HEK293 (cell line): ENCODE results near the gene NTN5.

Experiments used
- CTCF ChIA-PET: fragments of 350-600 bp; formaldehyde crosslinking; extraction: SDS; loops from one replicate; lab custom pipeline; 2021; ENCODE audit warnings: antibody characterized with exemption; lab: Yijun Ruan, JAX
- POLR2A ChIA-PET: fragments of 300-600 bp; formaldehyde crosslinking; extraction: SDS; loops from one replicate; lab custom pipeline; 2020; ENCODE audit warnings: antibody characterized with exemption, inconsistent platforms; lab: Yijun Ruan, JAX
- H3K27ac ChIP-seq: fragments of 200-500 bp; sonication (Bioruptor generic); 2 replicates; pipeline ENCODE4 v1.5.1; 2014; ENCODE audit warnings: low read depth, low read length, control low read depth, inconsistent platforms; ENCODE audit errors: extremely low read depth
- H3K36me3 ChIP-seq, 2 experiments: fragments of 200-500 bp in 1 of 2; sonication (Bioruptor generic) in 1 of 2; 1 replicate in 1 of 2; 2 replicates in 1 of 2; pipeline ENCODE4 v1.5.1; 2014 to 2017; ENCODE audit warnings: inconsistent platforms in 2 of 2, low read length in 2 of 2; ENCODE audit not compliant: control insufficient read depth in 2 of 2, insufficient read depth in 1 of 2
- H3K4me1 ChIP-seq: fragments of 200-500 bp; sonication (Bioruptor generic); 2 replicates; pipeline ENCODE4 v1.5.1; 2014; ENCODE audit warnings: mild to moderate bottlenecking, low read length, inconsistent platforms; ENCODE audit not compliant: control insufficient read depth, insufficient read depth
- H3K4me3 ChIP-seq: 2 replicates; pipeline ENCODE4 v1.5.1; 2011; ENCODE audit warnings: low read depth, mild to moderate bottlenecking, control low read depth, low read length, moderate library complexity
- H3K9me3 ChIP-seq: fragments of 200-500 bp; sonication (Bioruptor generic); 2 replicates; pipeline ENCODE4 v1.5.1; 2014; ENCODE audit warnings: low read depth, low read length, inconsistent platforms; ENCODE audit not compliant: control insufficient read depth, insufficient read depth
- GLIS2 ChIP-seq: fragments of 450-650 bp; formaldehyde crosslinking; IDR thresholded peaks from 2 replicates; pipeline ENCODE4 v1.5.1; 2016; ENCODE audit warnings: missing biosample characterization, missing genetic modification characterization
- HOXC10 ChIP-seq: sonication (generic); formaldehyde crosslinking; IDR thresholded peaks from 2 replicates; pipeline ENCODE4 v1.8.1; 2023; ENCODE audit warnings: mild to moderate bottlenecking, missing genetic modification reagents
- PRDM1 ChIP-seq: fragments of 450-650 bp; formaldehyde crosslinking; IDR thresholded peaks from 2 replicates; pipeline ENCODE4; 2016; ENCODE audit warnings: missing biosample characterization, missing genetic modification characterization
- SP7 ChIP-seq: fragments of 450-650 bp; formaldehyde crosslinking; IDR thresholded peaks from 2 replicates; pipeline ENCODE4 v1.5.1; 2016; ENCODE audit warnings: missing biosample characterization, missing genetic modification characterization
- YY2 ChIP-seq: fragments of 450-650 bp; formaldehyde crosslinking; IDR thresholded peaks from 2 replicates; pipeline ENCODE4 v1.5.1; 2016; ENCODE audit warnings: missing biosample characterization, missing genetic modification characterization
- ZBTB10 ChIP-seq: fragments of 450-650 bp; formaldehyde crosslinking; IDR thresholded peaks from 2 replicates; pipeline ENCODE4 v1.5.1; 2016; ENCODE audit warnings: missing biosample characterization, missing genetic modification characterization
- ZBTB20 ChIP-seq: fragments of 450-650 bp; formaldehyde crosslinking; IDR thresholded peaks from 2 replicates; pipeline ENCODE4 v1.5.1; 2016; ENCODE audit warnings: missing biosample characterization, missing genetic modification characterization
- ZFHX2 ChIP-seq: fragments of 450-650 bp; formaldehyde crosslinking; conservative IDR thresholded peaks from 2 replicates; pipeline ENCODE4 v1.5.1; 2016; ENCODE audit warnings: missing biosample characterization, missing genetic modification characterization
- ZFP37 ChIP-seq: fragments of 450-650 bp; formaldehyde crosslinking; IDR thresholded peaks from 2 replicates; pipeline ENCODE4 v1.5.1; 2016; ENCODE audit warnings: missing biosample characterization, missing genetic modification characterization
- ZFP41 ChIP-seq: fragments of 450-650 bp; formaldehyde crosslinking; IDR thresholded peaks from 2 replicates; pipeline ENCODE4 v1.5.1; 2016; ENCODE audit warnings: missing biosample characterization, missing genetic modification characterization, borderline replicate concordance
- ZFP69B ChIP-seq: fragments of 450-650 bp; formaldehyde crosslinking; IDR thresholded peaks from 2 replicates; pipeline ENCODE4 v1.5.1; 2016; ENCODE audit warnings: missing biosample characterization, missing genetic modification characterization
- ZNF174 ChIP-seq: fragments of 450-650 bp; formaldehyde crosslinking; IDR thresholded peaks from 2 replicates; pipeline ENCODE4 v1.5.0; 2017; ENCODE audit warnings: missing biosample characterization, mild to moderate bottlenecking, missing genetic modification characterization
- ZNF302 ChIP-seq: fragments of 450-650 bp; formaldehyde crosslinking; IDR thresholded peaks from 2 replicates; pipeline ENCODE4 v1.5.1; 2016; ENCODE audit warnings: missing biosample characterization, missing genetic modification characterization, low read depth
- ZNF391 ChIP-seq: fragments of 450-650 bp; formaldehyde crosslinking; IDR thresholded peaks from 2 replicates; pipeline ENCODE4 v1.5.1; 2016; ENCODE audit warnings: low read depth, missing biosample characterization, missing genetic modification characterization, borderline replicate concordance
- ZNF426 ChIP-seq: fragments of 450-650 bp; formaldehyde crosslinking; IDR thresholded peaks from 2 replicates; pipeline ENCODE4 v1.5.1; 2017; ENCODE audit warnings: missing biosample characterization, missing genetic modification characterization, mild to moderate bottlenecking, inconsistent platforms, moderate library complexity
- ZNF571 ChIP-seq: fragments of 450-650 bp; formaldehyde crosslinking; IDR thresholded peaks from 2 replicates; pipeline ENCODE4 v1.5.0; 2017; ENCODE audit warnings: missing biosample characterization, missing genetic modification characterization
- ZNF600 ChIP-seq: fragments of 450-650 bp; formaldehyde crosslinking; IDR thresholded peaks from 2 replicates; pipeline ENCODE4 v1.5.1; 2016; ENCODE audit warnings: missing biosample characterization, missing genetic modification characterization
- ZNF626 ChIP-seq: fragments of 450-650 bp; sonication (Bioruptor Pico); formaldehyde crosslinking; IDR thresholded peaks from 2 replicates; pipeline ENCODE4 v1.5.1; 2018; ENCODE audit warnings: missing biosample characterization, missing genetic modification characterization, inconsistent platforms
- ZNF629 ChIP-seq: fragments of 450-650 bp; formaldehyde crosslinking; IDR thresholded peaks from 2 replicates; pipeline ENCODE4 v1.5.1; 2017; ENCODE audit warnings: missing biosample characterization, missing genetic modification characterization
- ZNF76 ChIP-seq: fragments of 450-650 bp; formaldehyde crosslinking; IDR thresholded peaks from 2 replicates; pipeline ENCODE4; 2016; ENCODE audit warnings: low read depth, missing biosample characterization, missing genetic modification characterization, borderline replicate concordance
- ZNF843 ChIP-seq: fragments of 450-650 bp; formaldehyde crosslinking; IDR thresholded peaks from 2 replicates; pipeline ENCODE4 v1.5.1; 2016; ENCODE audit warnings: missing biosample characterization, missing genetic modification characterization
- TF ChIP-seq, protein P1 (sequence below): fragments of 450-650 bp; formaldehyde crosslinking; IDR thresholded peaks from 2 replicates; pipeline ENCODE4 v1.5.1; 2017; ENCODE audit warnings: missing biosample characterization, missing genetic modification characterization
- TF ChIP-seq, protein P2 (sequence below): fragments of 450-650 bp; formaldehyde crosslinking; IDR thresholded peaks from 2 replicates; pipeline ENCODE4 v1.5.1; 2016; ENCODE audit warnings: missing biosample characterization, missing genetic modification characterization
- TF ChIP-seq, protein P3 (sequence below): fragments of 450-650 bp; formaldehyde crosslinking; IDR thresholded peaks from 2 replicates; pipeline ENCODE4 v1.5.1; 2016; ENCODE audit warnings: missing biosample characterization, missing genetic modification characterization
- TF ChIP-seq, protein P4 (sequence below): fragments of 450-650 bp; formaldehyde crosslinking; IDR thresholded peaks from 2 replicates; pipeline ENCODE4 v1.5.1; 2017; ENCODE audit warnings: missing biosample characterization, mild to moderate bottlenecking, missing genetic modification characterization, moderate library complexity

NTN5 gene

GRCh38 chr19:48645620-48646000 is 27.2 kb downstream of the NTN5 start (continued):
- TF ChIP-seq ZNF391 (0 out of 2 replicates have a peak, but pooled peaks have one; percentile 43), ZNF626 (tag by site-specific recombination) (no peak), YY2 (tag by site-specific recombination) (peak; percentile 16; the same call in 1 of the 2 replicates), ZFP37 (peak; percentile 28; the same call in 1 of the 2 replicates)
- TF ChIP-seq, protein P1, sequence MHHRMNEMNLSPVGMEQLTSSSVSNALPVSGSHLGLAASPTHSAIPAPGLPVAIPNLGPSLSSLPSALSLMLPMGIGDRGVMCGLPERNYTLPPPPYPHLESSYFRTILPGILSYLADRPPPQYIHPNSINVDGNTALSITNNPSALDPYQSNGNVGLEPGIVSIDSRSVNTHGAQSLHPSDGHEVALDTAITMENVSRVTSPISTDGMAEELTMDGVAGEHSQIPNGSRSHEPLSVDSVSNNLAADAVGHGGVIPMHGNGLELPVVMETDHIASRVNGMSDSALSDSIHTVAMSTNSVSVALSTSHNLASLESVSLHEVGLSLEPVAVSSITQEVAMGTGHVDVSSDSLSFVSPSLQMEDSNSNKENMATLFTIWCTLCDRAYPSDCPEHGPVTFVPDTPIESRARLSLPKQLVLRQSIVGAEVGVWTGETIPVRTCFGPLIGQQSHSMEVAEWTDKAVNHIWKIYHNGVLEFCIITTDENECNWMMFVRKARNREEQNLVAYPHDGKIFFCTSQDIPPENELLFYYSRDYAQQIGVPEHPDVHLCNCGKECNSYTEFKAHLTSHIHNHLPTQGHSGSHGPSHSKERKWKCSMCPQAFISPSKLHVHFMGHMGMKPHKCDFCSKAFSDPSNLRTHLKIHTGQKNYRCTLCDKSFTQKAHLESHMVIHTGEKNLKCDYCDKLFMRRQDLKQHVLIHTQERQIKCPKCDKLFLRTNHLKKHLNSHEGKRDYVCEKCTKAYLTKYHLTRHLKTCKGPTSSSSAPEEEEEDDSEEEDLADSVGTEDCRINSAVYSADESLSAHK = 0 out of 2 replicates have a peak, but pooled peaks have one; percentile 18

DNA sequence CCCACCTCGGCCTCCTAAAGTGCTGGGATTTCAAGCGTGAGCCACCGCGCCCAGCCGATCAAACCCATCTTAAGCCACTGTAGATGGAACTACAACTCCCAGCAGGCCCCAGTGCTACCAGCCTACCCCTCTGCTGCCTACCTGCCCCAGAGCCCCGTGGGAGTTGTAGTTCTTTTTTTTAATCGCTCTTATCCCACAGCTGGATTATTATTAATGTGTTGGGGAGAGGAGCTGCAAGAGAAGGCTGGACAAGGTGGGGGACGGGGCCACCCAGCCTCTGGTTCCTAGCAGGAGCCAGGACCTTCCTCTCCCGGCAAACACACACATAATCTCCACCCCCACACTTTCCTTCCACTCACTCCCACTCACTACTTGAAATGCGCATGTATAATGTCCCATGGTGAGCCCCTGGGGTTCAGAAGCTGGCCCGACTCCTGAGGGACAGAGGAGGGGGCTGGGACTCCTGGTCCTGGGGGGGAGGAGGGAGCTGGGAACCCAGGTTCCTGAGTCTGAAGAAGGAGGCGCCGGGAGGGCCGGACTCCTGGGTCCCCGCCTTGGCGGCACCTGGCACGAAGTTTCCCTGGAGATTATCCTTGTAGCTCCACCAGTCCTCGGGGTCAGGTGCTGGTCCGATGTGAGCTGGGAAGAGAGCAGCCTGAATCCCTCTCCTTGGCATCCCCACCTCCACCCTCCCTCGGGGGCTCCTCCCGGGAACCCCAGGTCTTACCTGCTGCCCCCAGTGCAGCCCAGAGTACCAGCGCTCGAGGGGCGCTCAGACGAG is 27.8 kb downstream of the NTN5 start:
- Histone ChIP-seq H3K4me3 (peak overlapping the region; percentile 44), H3K4me1 (peaks cover 9% of the 10 kb centered on the region)
- TF ChIP-seq, protein P2, sequence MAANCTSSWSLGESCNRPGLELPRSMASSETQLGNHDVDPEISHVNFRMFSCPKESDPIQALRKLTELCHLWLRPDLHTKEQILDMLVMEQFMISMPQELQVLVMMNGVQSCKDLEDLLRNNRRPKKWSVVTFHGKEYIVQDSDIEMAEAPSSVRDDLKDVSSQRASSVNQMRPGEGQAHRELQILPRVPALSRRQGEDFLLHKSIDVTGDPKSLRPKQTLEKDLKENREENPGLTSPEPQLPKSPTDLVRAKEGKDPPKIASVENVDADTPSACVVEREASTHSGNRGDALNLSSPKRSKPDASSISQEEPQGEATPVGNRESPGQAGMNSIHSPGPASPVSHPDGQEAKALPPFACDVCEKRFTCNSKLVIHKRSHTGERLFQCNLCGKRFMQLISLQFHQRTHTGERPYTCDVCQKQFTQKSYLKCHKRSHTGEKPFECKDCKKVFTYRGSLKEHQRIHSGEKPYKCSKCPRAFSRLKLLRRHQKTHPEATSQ = no peak
- TF ChIP-seq ZBTB20 (tag by site-specific recombination) = peak; percentile 10; the same call in 1 of the 2 replicates
- no peak for TF ChIP-seq ZNF600 (tag by site-specific recombination)
- peak; percentile 99 for TF ChIP-seq ZNF76 (tag by site-specific recombination)
- TF ChIP-seq ZNF426 (tag by site-specific recombination) = no peak
- peak; percentile 94 for TF ChIP-seq PRDM1
- peak; percentile 97 for TF ChIP-seq ZFHX2
- 0 out of 2 replicates have a peak, but pooled peaks have one; percentile 1 for TF ChIP-seq GLIS2 (tag by site-specific recombination)
- TF ChIP-seq ZNF843 = 0 out of 2 replicates have a peak, but pooled peaks have one; percentile 9
- TF ChIP-seq ZFP69B (tag by site-specific recombination) = 0 out of 2 replicates have a peak, but pooled peaks have one; percentile 18
- peak; percentile 29; the same call in 1 of the 2 replicates for TF ChIP-seq SP7 (tag by site-specific recombination)
- TF ChIP-seq, protein P3, sequence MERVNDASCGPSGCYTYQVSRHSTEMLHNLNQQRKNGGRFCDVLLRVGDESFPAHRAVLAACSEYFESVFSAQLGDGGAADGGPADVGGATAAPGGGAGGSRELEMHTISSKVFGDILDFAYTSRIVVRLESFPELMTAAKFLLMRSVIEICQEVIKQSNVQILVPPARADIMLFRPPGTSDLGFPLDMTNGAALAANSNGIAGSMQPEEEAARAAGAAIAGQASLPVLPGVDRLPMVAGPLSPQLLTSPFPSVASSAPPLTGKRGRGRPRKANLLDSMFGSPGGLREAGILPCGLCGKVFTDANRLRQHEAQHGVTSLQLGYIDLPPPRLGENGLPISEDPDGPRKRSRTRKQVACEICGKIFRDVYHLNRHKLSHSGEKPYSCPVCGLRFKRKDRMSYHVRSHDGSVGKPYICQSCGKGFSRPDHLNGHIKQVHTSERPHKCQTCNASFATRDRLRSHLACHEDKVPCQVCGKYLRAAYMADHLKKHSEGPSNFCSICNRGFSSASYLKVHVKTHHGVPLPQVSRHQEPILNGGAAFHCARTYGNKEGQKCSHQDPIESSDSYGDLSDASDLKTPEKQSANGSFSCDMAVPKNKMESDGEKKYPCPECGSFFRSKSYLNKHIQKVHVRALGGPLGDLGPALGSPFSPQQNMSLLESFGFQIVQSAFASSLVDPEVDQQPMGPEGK = peak; percentile 43
- TF ChIP-seq ZNF571 (tag by site-specific recombination) = no peak
- TF ChIP-seq ZBTB10 = peak; percentile 81
- TF ChIP-seq HOXC10 (CRISPR knock-in tag) = 0 out of 2 replicates have a peak, but pooled peaks have one; percentile 35
- no peak for TF ChIP-seq ZNF302
- TF ChIP-seq, protein P4, sequence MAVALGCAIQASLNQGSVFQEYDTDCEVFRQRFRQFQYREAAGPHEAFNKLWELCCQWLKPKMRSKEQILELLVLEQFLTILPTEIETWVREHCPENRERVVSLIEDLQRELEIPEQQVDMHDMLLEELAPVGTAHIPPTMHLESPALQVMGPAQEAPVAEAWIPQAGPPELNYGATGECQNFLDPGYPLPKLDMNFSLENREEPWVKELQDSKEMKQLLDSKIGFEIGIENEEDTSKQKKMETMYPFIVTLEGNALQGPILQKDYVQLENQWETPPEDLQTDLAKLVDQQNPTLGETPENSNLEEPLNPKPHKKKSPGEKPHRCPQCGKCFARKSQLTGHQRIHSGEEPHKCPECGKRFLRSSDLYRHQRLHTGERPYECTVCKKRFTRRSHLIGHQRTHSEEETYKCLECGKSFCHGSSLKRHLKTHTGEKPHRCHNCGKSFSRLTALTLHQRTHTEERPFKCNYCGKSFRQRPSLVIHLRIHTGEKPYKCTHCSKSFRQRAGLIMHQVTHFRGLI (tag by site-specific recombination) = peak; percentile 70; the same call in 1 of the 2 replicates
- TF ChIP-seq ZFP41 (tag by site-specific recombination) = no peak
- no peak for TF ChIP-seq ZNF174 (tag by site-specific recombination)
- no peak for TF ChIP-seq ZNF629 (tag by site-specific recombination)

More for the DNA sequence above, 27.8 kb downstream of the NTN5 start:
- CTCF ChIA-PET = interaction anchor here (0.6 to 3.5 kb wide), 22 partner anchors 8 to 436 kb away, joined by 3 to 30 read pairs (median 5); partner anchors contain the start of gene HSD17B14
- no peaks in the 10 kb centered on the region for H3K9me3 ChIP-seq
- H3K27ac ChIP-seq = peak overlapping the region; percentile 70; the same call in 1 of the 2 replicates
- POLR2A ChIA-PET = interaction anchor here (0.6 to 3.9 kb wide), 22 partner anchors 8 to 355 kb away, joined by 3 to 39 read pairs (median 4); partner anchors contain the start of genes BCAT2, DBP, FUT1 and RPL18
- H3K36me3 ChIP-seq = no peaks in the 10 kb centered on the region
